Measurements from ENCODE around the gene SLC27A4. TPM values are rescaled to one million over a fixed set of nuclear protein-coding genes. Genes with fewer than 3 reads are reported as not detected.

The SLC27A4 gene
- total RNA-seq (2022): 17.0 and 18.8 TPM in 2 replicates
- percentile 43 among the genes with signal in this experiment for Bru-seq, nascent RNA
- BruChase-seq, experiment 1, labeled RNA remaining after a 6-hour chase: percentile 58 among the genes with signal in this experiment
- BruChase-seq, experiment 2, labeled RNA remaining after a 2-hour chase: percentile 49 among the genes with signal in this experiment
- long read RNA-seq, transcript SLC27A4-201 (13 exons, 3,028 nt): major isoform, 31 of 53 reads
- long read RNA-seq, partial matches to known transcripts: 9 of 53 reads
- long read RNA-seq, other reads (novel, unspliced or antisense): 13 of 53 reads

GRCh38 chr9:128339761-128340690 lies at the start of gene SLC27A4:
Gene SLC27A4, plus strand, starts transcription at chr9:128340527. Its CDS starts 2,606 bp downstream, at chr9:128343133.
- no peaks in the 10 kb centered on the region for H3K27me3 Mint-ChIP-seq (ENCODE audit: insufficient read depth, unreplicated experiment)
- POLR2A ChIA-PET: interaction anchor here (0.6 to 3.6 kb wide), 10 partner anchors 10 to 43 kb away, joined by 3 to 34 read pairs (median 4); partner anchors contain the start of genes TRUB2 and URM1
- TSS peak; percentile 100 for BruUV-seq (replicated peaks)
- H3K9me3 Mint-ChIP-seq (ENCODE audit: unreplicated experiment): no peaks in the 10 kb centered on the region
- peak; percentile 91 for DNase-seq (ENCODE audit: unreplicated experiment)
- no peak for TF ChIP-seq CTCF (IDR thresholded peaks at IDR 0.05; ENCODE audit: unreplicated experiment)
- H3K27ac Mint-ChIP-seq (ENCODE audit: low read depth, unreplicated experiment): peak within 1 kb of the TSS; percentile 93
- H3K36me3 Mint-ChIP-seq (ENCODE audit: insufficient read depth, unreplicated experiment): peaks cover 20% of the 10 kb centered on the region
- CTCF ChIA-PET: interaction anchor here (0.6 kb wide), 2 partner anchors 21 to 1387 kb away, joined by 3 read pairs; no protein-coding TSS in a partner anchor
- H3K4me1 Mint-ChIP-seq (ENCODE audit: insufficient read depth, unreplicated experiment): peaks cover 6% of the 10 kb centered on the region
- intact Hi-C loops (cut with micrococcal nuclease): loop anchor here (2.0 kb wide), 2 partner anchors 17 to 33 kb away; partner anchors contain the start of genes COQ4 and TRUB2
- H3K4me3 Mint-ChIP-seq (ENCODE audit: unreplicated experiment): peak within 1 kb of the TSS; percentile 92

- Mint-ChIP-seq H3K4me1 (ENCODE audit: insufficient read depth, unreplicated experiment) (peaks cover 7% of the 10 kb centered on the region), H3K9me3 (ENCODE audit: unreplicated experiment) (no peaks in the 10 kb centered on the region), H3K27me3 (ENCODE audit: insufficient read depth, unreplicated experiment) (no peaks in the 10 kb centered on the region), H3K4me3 (ENCODE audit: unreplicated experiment) (no peak overlapping the region), H3K36me3 (ENCODE audit: insufficient read depth, unreplicated experiment) (peaks cover 19% of the 10 kb centered on the region), H3K27ac (ENCODE audit: low read depth, unreplicated experiment) (no peak overlapping the region)
- ChIA-PET POLR2A (interaction anchor here (0.6 to 1.7 kb wide), 3 partner anchors 16 to 399 kb away, joined by 5 to 7 read pairs (median 6); partner anchors contain the start of genes GOLGA2 and SWI5), CTCF (interaction anchor here (0.5 to 3.0 kb wide), 5 partner anchors 12 to 431 kb away, joined by 3 to 11 read pairs (median 5); no protein-coding TSS in a partner anchor)
- intact Hi-C loops (cut with micrococcal nuclease): no loop called here
- TF ChIP-seq CTCF (IDR thresholded peaks at IDR 0.05; ENCODE audit: unreplicated experiment): no peak
- no TSS peak for BruUV-seq (replicated peaks)
- no peak for DNase-seq (ENCODE audit: unreplicated experiment)
Measured at GRCh38 chr9:128292009-128292408, 48.3 kb upstream of the SLC27A4 start.

- Mint-ChIP-seq H3K27ac (ENCODE audit: low read depth, unreplicated experiment) (no peak overlapping the region), H3K36me3 (ENCODE audit: insufficient read depth, unreplicated experiment) (peaks cover 12% of the 10 kb centered on the region), H3K4me3 (ENCODE audit: unreplicated experiment) (no peak overlapping the region), H3K4me1 (ENCODE audit: insufficient read depth, unreplicated experiment) (peaks cover 7% of the 10 kb centered on the region), H3K27me3 (ENCODE audit: insufficient read depth, unreplicated experiment) (no peaks in the 10 kb centered on the region), H3K9me3 (ENCODE audit: unreplicated experiment) (no peaks in the 10 kb centered on the region)
- TF ChIP-seq CTCF (IDR thresholded peaks at IDR 0.05; ENCODE audit: unreplicated experiment): no peak
- BruUV-seq (replicated peaks): no TSS peak
- ChIA-PET CTCF (interaction anchor here (0.8 to 5.9 kb wide), 6 partner anchors 8 to 68 kb away, joined by 3 to 74 read pairs (median 6); no protein-coding TSS in a partner anchor), POLR2A (interaction anchor here (1.3 kb wide), 1 partner anchor 48 kb away, joined by 7 read pairs; no protein-coding TSS in a partner anchor)
- DNase-seq (ENCODE audit: unreplicated experiment): no peak
- intact Hi-C loops (cut with micrococcal nuclease): no loop called here
Measured at GRCh38 chr9:128293091-128293490, 47.2 kb upstream of the SLC27A4 start.
